GM18520 (cell line): ENCODE results near the gene ENKD1.
A peak's percentile ranks its signal among the peaks of the same experiment; 100 is the strongest.
"Not testable (repeated sequence)": the region's sequence is repeated elsewhere in the genome, so short reads cannot be mapped to it uniquely, and the experiment has no call there.

Experiments used
- ATAC-seq: cut with Tn5 transposase; IDR thresholded peaks from one replicate; pipeline ENCODE4 v1.9.1; 2021; ENCODE audit not compliant: unreplicated experiment

ENKD1 gene

DNA sequence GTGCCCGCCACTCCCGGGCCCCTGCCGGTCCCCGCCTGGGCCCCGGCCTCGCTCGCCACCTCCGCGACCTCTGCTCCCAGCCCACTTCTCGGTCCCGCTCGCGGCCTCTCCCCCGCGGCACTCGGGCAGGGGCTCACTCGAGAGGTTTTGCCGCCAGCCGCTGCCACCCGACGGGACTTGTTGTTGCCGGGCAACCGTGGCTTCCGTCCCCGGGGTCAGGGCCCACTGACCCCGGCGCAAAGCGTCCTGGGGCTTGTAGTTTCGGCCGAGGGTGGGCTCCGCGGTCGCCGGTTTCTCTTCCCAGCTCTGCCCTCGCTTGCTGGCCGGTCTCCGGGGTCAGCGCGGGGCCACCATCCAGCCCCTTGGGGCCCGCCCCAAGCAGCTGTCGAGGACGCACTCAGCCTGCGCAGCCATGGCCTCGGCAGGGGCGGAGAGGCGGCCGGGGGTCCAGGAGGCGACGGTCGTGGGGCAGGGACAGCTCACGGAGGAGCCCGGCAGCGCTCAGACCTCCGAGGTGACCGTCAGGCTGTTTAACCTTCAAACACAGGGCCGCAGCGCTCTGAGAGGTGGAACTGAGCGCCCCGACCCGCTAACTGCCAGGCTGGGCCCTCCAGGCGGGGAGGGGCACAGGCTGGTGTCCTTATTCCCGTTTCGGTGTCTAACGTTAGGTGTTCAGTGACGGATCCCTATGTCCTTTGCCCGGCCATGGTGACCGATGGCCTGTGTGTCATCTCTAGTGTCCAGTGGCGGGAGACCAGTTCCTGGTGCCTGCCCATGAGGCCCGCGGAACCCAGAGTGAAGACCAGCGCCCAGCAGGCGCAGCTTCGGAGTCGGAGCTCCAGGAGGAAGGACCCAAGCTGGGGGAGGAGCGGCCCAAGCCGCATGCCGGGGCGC is at the start of gene ENKD1, which contains the start of gene C16orf86:
Gene ENKD1 (minus strand): TSS at position 192 of the 894 bp plus-strand sequence. CDS start 308 bp downstream, outside the sequence.
Gene C16orf86 (plus strand): TSS at position 256 of the 894 bp plus-strand sequence. CDS start 157 bp downstream, at position 413.
- peak; percentile 59 for ATAC-seq

- no peak for ATAC-seq
Measured at GRCh38 chr16:67716097-67716496, 49.5 kb upstream of the ENKD1 start.

GRCh38 chr16:67714522-67714921 is 48.0 kb upstream of the ENKD1 start:
- ATAC-seq: no peak

DNA sequence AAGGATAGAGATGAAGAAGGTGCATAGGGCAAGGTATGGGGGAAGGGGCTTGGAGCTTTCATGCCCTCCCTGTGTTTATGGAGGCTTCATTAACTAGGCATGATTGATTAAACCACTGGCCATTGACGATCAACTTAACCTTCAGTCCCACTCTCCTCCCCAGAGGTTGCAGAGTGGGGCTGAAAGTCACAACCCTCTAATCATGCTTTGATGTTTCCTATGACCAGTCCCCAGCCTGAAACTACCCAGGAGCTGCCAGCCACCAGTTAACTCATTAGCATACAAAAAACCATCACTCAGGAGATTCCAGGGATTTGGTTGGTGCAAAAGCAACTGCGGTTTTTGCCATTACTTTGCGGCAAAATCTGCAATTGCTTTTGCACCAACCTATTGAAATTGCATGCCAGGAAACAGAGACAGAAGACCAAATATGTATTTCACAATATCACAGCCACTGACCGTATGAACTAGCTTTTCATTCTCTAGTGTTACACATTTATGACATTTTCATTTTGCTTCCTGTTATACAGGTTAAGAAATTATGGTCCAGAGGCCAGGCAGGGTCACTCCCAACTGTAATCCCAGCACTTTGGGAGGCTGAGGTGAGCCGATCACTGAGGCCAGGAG is 47.2 kb upstream of the ENKD1 start:
- no peak for ATAC-seq

- no peak for ATAC-seq
Measured at GRCh38 chr16:67710607-67711006, 44.1 kb upstream of the ENKD1 start.

DNA sequence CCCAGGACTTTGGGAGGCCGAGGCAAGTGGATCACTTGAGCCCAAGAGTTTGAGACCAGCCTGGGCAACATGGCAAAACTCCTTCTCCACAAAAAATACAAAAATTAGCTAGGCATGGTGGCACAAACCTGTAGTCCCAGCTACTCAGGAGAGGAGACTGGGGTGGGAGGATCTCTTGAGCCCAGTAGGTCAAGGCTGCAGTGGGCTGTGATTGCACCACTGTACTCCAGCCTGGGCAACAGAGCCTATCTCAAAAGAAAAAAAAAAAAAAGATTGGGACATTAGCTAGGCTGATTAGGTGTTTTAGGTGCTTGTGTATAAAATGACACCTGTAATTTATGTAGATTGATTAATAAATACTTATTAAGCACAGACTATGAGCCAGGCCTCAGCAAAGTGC is 42.5 kb upstream of the ENKD1 start:
- no peak for ATAC-seq

GRCh38 chr16:67708368-67708771 is 41.8 kb upstream of the ENKD1 start:
- no peak for ATAC-seq

DNA sequence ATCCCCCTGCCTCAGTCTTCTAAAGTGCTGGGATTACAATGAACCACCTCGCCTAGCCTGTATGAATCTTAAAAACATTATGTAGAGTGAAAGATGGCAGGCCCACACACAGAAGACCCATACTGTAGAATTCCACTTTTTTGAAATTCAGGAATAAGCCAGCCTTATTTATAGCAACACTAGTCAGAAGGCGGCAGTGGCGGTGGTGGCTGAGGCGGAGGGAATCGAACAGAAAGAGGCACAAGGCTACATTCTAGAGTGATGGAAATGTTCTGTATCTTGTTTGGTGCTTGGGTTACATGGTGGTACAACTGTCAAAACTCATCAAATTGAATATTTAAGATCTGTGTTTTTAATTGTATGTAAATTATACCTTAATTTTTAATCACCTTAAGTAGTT is 41.2 kb upstream of the ENKD1 start:
- ATAC-seq: no peak

GRCh38 chr16:67707210-67707609 is 40.7 kb upstream of the ENKD1 start:
- ATAC-seq: no peak

DNA sequence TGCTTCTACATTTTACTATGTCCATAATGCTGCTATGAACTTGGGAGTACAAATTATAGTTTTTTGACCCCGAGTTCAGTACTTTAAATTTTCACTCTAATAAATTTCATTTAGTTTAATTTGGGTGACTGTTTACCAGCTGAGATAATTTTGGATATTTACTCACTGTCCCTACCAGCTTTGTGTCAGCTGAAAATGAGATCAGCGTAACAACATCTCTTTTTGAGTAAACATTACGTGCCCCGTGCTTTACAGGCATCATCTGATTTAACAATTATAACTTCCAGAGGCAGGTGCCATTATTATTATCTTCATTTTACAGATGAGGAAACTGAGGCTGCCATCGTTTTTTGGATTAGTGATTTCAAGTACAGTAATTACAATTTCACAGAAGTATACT is 37.6 kb upstream of the ENKD1 start:
- ATAC-seq: no peak

DNA sequence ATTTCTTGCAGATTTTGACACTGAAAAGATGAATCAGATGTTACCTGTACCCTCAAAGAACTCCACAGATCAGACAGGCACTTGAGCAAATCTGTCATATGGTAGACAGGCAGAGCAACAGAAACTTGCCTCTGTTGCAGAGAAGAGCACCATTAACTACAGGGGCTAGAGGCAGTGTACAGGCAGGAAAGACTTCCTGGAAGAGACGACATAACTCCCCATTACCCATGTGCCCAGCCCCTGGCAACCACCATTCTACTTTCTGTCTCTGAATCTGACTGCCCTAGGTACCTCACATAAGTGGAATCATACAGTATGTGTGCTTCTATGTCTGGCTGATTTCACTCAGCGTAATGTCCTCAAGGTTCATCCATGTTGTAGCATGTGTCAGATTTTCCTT is 37.1 kb upstream of the ENKD1 start:
- no peak for ATAC-seq

DNA sequence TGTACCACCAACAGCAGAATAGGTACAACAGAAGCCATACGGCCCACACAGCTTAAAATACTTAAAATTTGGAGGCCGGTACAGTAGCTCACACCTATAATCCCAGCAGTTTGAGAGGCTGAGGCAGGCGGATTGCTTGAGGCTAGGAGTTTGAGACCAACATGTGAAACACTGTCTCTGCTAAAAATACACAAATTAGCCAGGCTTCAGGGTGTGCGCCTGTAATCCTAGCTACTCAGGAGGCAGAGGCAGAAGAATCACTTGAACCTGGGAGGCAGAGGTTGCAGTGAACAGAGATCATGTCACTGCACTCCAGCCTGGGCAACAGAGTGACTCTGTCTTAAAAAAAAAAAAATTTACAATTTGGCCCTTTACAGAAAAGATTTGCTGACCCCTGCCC is 35.6 kb upstream of the ENKD1 start:
- ATAC-seq: no peak

- ATAC-seq: no peak
Measured at GRCh38 chr16:67701420-67701819, 34.9 kb upstream of the ENKD1 start.

DNA sequence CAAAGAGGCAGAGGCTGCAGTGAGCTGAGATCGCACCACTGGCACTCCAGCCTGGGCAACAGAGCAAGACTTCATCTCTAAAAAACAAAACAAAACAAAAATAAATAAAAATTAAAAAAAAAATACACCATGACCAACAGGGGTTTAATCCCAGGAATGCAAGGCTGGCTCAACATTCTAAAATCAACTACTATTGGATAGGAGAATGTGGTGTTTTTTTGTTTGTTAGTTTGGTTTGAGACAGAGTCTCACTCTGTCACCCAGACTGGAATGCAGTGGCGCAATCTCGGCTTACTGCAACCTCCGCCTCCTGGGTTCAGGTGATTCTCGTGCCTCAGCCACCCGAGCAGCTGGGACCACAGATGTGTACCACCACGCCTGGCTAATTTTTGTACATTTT is 32.7 kb upstream of the ENKD1 start:
- no peak for ATAC-seq

DNA sequence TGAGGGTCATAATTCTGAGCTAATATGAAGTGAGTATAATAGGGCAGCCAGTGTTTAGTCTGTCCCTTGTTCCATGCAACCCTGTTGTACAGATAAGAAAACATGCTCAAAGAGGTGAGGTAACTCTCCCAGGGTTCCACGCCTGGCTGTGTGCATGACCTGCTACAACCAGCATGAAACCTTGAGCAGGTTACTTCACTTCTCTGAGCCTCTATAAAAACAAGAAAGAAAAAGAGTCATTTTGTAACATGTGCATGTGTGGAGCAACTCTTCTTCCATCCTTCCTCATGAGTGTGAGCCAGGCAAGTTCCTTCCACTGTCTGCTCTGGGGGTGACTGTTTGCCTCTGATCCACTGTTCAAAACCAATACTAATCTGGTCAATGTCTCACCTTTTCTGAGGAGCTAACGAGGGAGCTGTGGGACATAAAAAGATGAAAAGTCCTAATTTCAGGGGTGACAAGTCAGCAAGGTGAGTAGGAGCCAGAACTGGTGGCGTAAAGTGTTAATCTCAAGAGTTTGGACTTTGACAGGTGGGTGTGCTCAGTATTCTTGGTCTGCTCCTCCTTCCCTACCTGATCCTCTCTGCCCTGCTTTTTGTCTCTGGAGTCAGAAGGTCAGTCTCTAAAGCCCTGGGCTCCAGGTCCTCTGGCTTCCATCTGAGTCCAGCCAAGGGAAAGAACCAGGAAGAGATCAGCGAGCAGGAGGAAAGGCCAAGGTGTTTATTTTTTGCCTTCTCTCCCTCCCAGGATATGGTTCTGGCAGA is 31.1 kb upstream of the ENKD1 start:
- no peak for ATAC-seq

DNA sequence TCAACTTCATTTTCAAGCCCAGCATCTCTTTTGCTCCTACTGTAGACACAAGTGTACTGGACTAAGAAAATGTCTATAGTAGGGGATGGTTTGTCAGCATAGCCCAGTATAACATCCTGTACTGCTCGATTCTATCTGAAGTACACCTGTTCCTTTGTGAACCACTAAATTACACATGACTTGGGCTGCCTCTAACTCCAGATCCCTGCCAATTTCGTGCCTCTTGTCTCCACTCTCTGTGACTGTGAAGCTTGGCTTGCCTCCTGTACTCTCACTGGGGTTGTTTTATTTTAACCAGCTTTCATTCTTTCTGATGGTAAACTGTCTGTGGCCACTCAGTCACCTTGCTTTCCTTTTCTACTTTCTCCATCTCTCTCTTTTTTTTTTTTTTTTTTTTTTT is 28.1 kb upstream of the ENKD1 start:
- ATAC-seq: no peak

DNA sequence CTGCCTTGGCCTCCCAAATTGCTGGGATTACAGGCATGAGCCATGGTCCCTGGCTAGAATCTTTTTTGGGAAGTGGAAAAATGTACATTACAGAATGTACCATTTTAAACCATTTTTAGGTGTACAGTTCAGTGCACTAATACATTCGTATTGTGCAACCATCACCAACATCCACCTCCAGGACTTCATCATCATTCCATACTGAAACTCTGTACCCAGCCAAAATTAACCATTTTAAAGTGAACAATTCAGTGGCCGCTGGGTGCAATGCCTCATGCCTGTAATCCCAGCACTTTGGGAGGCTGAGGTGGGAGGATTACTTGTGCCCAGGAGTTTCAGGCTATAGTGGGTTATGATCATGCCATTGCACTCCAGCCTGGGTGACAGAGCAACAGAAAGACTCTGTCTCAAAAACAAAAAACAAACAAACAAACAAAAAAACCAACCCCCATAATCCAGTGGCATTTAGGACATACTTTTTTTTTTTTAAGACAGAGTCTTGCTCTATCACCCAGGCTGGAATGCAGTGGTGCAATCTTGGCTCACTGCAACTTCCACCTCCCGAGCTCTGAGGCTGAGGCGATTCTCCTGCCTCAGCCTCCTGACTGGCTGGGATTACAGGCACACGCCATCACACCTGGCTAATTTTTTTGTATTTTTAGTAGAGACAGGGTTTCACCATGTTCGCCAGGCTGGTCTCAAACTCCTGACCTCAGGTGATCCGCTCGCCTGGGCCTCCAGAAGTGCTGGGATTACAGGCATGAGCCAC is 27.2 kb upstream of the ENKD1 start:
- not testable (repeated sequence) for ATAC-seq

- ATAC-seq: no peak
Measured at GRCh38 chr16:67685388-67686112, 19.0 kb upstream of the ENKD1 start.

DNA sequence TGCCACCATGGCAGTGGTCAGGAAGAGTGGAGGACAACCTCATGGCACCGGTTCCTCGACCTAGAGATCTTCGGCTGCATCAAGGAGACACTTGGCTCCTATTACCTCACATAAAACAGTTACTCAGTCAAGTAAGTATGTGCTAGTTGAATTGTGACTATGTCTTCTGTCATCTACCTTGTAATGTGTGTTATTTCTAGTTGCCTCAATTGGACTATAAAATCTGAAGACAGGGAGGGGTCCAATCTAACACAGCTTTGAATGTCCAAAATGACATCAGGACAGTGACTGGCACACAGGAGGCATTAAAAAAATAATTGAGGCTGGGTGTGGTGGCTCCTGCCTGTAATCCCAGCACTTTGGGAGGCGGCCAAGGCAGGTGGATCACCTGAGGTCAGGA is 17.2 kb upstream of the ENKD1 start:
- no peak for ATAC-seq
